NOMO-1 (cell line): ENCODE results near the gene AADAT.

Experiments used
- DNase-seq, 2 experiments: peaks; one replicate each; lab custom pipeline; 2025; ENCODE audit not compliant: unreplicated experiment in 2 of 2; lab: John Stamatoyannopoulos, UW

Gene AADAT

GRCh38 chr4:170035845-170036244, 53.9 kb downstream of the AADAT start:
- no peak for DNase-seq

- no peak for DNase-seq
Observed at GRCh38 chr4:170035231-170035630, 54.5 kb downstream of the AADAT start.

- no peak for DNase-seq
Observed at GRCh38 chr4:170033999-170034398, 55.8 kb downstream of the AADAT start.

GRCh38 chr4:170030121-170030520, 59.6 kb downstream of the AADAT start:
- no peak for DNase-seq

- peak; percentile 81 to 94 for DNase-seq
Observed at GRCh38 chr4:170027181-170027829, 62.5 kb downstream of the AADAT start.

- peak; percentile 77 to 90 for DNase-seq
Observed at GRCh38 chr4:170026253-170027021, 63.3 kb downstream of the AADAT start, which contains the start of gene MFAP3L. Gene MFAP3L (minus strand): TSS chr4:170026395. CDS start chr4:170005877, 20,518 bp downstream.

- no peak for DNase-seq
Observed at GRCh38 chr4:170025523-170026252, 64.1 kb downstream of the AADAT start.

GRCh38 chr4:170022211-170022610, 67.5 kb downstream of the AADAT start:
- no peak for DNase-seq

- DNase-seq = no peak
Observed at GRCh38 chr4:170017252-170017651, 72.5 kb downstream of the AADAT start.

GRCh38 chr4:170015285-170015684, 74.5 kb downstream of the AADAT start:
- no peak for DNase-seq

- DNase-seq = no peak
Observed at GRCh38 chr4:170014359-170015011, 75.3 kb downstream of the AADAT start.

- no peak for DNase-seq
Observed at GRCh38 chr4:170012629-170012958, 77.2 kb downstream of the AADAT start.

- DNase-seq = peak; percentile 37 to 55
Observed at GRCh38 chr4:170011921-170012628, 77.7 kb downstream of the AADAT start.
